Panc1 (cell line): ENCODE data around the gene SLC46A1. TPM values are rescaled to one million over a fixed set of nuclear protein-coding genes. Genes with fewer than 3 reads are reported as not detected.

Experiments
- ATAC-seq: fragments of 200-7000 bp; cut with Tn5 transposase; 2 replicates; pipeline ENCODE4 v1.9.1; 2020; ENCODE audit warnings: mild to moderate bottlenecking, moderate library complexity
- BruUV-seq: library from RNA; stranded (reverse); fragments of 400-500 nt; replicated peaks from 2 replicates; lab custom pipeline; 2021; lab: Mats Ljungman, UMichigan
- CTCF ChIA-PET: fragments of 300-600 bp; sonication (Branson Sonifier 250); formaldehyde crosslinking; loops from one replicate; lab custom pipeline; 2022; ENCODE audit warnings: antibody characterized with exemption; lab: Charles Lee
- POLR2A ChIA-PET: fragments of 300-600 bp; sonication (Branson Sonifier 250); formaldehyde crosslinking; loops from one replicate; lab custom pipeline; 2022; ENCODE audit warnings: antibody characterized with exemption; lab: Charles Lee
- DNase-seq: peaks from one replicate; pipeline ENCODE4 v3.0.0-alpha.2; 2010; ENCODE audit warnings: low read depth, low spot score
- H3K27ac ChIP-seq: 2 replicates; pipeline ENCODE4 v1.5.1; 2011; ENCODE audit warnings: mild to moderate bottlenecking, low read length, inconsistent platforms
- H3K27me3 ChIP-seq: fragments of 200-500 bp; sonication (Bioruptor generic); 2 replicates; pipeline ENCODE4 v1.6.0; 2014; ENCODE audit warnings: low read length, inconsistent platforms; ENCODE audit not compliant: control insufficient read depth, insufficient read depth
- H3K36me3 ChIP-seq: fragments of 200-500 bp; sonication (Bioruptor generic); 2 replicates; pipeline ENCODE4 v1.5.1; 2014; ENCODE audit warnings: inconsistent platforms, mild to moderate bottlenecking, low read length, moderate library complexity; ENCODE audit not compliant: control insufficient read depth, insufficient read depth
- H3K4me1 ChIP-seq: 2 replicates; pipeline ENCODE4 v1.5.1; 2011; ENCODE audit warnings: inconsistent platforms, mild to moderate bottlenecking, low read length, moderate library complexity; ENCODE audit not compliant: control insufficient read depth, insufficient read depth
- H3K4me3 ChIP-seq, 2 experiments: 2 replicates each; pipeline ENCODE4 v1.5.1; 2011 to 2012; ENCODE audit warnings: low read depth in 2 of 2, low read length in 2 of 2, mild to moderate bottlenecking in 2 of 2, inconsistent platforms in 1 of 2, moderate library complexity in 1 of 2
- H3K9me3 ChIP-seq: fragments of 200-500 bp; sonication (Bioruptor generic); 2 replicates; pipeline ENCODE4 v1.5.1; 2014; ENCODE audit warnings: low read depth, mild to moderate bottlenecking, inconsistent platforms, low read length, moderate library complexity; ENCODE audit not compliant: control insufficient read depth, insufficient read depth
- CTCF ChIP-seq: fragments of 450-650 bp; IDR thresholded peaks from 2 replicates; pipeline ENCODE4 v1.5.1; 2017; ENCODE audit warnings: mild to moderate bottlenecking
- POLR2AphosphoS5 ChIP-seq: IDR thresholded peaks from 2 replicates; pipeline ENCODE4 v1.6.1; 2012; ENCODE audit warnings: mild to moderate bottlenecking, low read depth, low read length, moderate library complexity
- SIN3A ChIP-seq: IDR thresholded peaks from 2 replicates; pipeline ENCODE4 v1.6.1; 2012; ENCODE audit warnings: low read depth, mild to moderate bottlenecking, low read length, moderate library complexity, borderline replicate concordance; ENCODE audit not compliant: insufficient read depth
- TCF7L2 ChIP-seq: IDR thresholded peaks from 2 replicates; pipeline ENCODE4 v1.6.1; 2011; ENCODE audit warnings: mild to moderate bottlenecking, low read depth, low read length, inconsistent platforms
- in situ Hi-C: cut with HindIII; loops from 2 replicates; pipeline ENCODE4 v1.10.0; 2016; ENCODE audit warnings: low sequenced_read_pairs, low pct_unique_long_range_greater_than_20kb
- intact Hi-C: fragments of 100-400 bp; cut with micrococcal nuclease; formaldehyde crosslinking; loops from one replicate; pipeline ENCODE4 v1.10.0; 2022; ENCODE audit not compliant: unreplicated experiment
- total RNA-seq: library from RNA; stranded (reverse); gene quantifications from one replicate; pipeline ENCODE4 v1.2.1, GENCODE V29; 2021; ENCODE audit not compliant: unreplicated experiment
- TF ChIP-seq, protein P1 (sequence below), 2 experiments: IDR thresholded peaks; 2 replicates each; pipeline ENCODE4 v1.6.1; 2011 to 2012; ENCODE audit warnings: low read depth in 2 of 2, control low read depth in 1 of 2, low read length in 1 of 2, mild to moderate bottlenecking in 1 of 2, moderate library complexity in 1 of 2; ENCODE audit not compliant: insufficient read depth in 1 of 2

The SLC46A1 gene
- total RNA-seq, 1 experiment from 2014 or later = 16.9 TPM

GRCh38 chr17:28416703-28417311, 10.8 kb upstream of the SLC46A1 start:
- no peak overlapping the region for H3K27ac ChIP-seq
- ChIA-PET POLR2A (interaction anchor here (0.6 kb wide), 1 partner anchor 126 kb away, joined by 5 read pairs; no protein-coding TSS in a partner anchor), CTCF (interaction anchor here (0.5 to 1.8 kb wide), 9 partner anchors 10 to 158 kb away, joined by 3 to 8 read pairs (median 4); no protein-coding TSS in a partner anchor)
- TF ChIP-seq SIN3A (no peak), POLR2AphosphoS5 (no peak), CTCF (peak; percentile 91), TCF7L2 (no peak)
- TF ChIP-seq, protein P1, sequence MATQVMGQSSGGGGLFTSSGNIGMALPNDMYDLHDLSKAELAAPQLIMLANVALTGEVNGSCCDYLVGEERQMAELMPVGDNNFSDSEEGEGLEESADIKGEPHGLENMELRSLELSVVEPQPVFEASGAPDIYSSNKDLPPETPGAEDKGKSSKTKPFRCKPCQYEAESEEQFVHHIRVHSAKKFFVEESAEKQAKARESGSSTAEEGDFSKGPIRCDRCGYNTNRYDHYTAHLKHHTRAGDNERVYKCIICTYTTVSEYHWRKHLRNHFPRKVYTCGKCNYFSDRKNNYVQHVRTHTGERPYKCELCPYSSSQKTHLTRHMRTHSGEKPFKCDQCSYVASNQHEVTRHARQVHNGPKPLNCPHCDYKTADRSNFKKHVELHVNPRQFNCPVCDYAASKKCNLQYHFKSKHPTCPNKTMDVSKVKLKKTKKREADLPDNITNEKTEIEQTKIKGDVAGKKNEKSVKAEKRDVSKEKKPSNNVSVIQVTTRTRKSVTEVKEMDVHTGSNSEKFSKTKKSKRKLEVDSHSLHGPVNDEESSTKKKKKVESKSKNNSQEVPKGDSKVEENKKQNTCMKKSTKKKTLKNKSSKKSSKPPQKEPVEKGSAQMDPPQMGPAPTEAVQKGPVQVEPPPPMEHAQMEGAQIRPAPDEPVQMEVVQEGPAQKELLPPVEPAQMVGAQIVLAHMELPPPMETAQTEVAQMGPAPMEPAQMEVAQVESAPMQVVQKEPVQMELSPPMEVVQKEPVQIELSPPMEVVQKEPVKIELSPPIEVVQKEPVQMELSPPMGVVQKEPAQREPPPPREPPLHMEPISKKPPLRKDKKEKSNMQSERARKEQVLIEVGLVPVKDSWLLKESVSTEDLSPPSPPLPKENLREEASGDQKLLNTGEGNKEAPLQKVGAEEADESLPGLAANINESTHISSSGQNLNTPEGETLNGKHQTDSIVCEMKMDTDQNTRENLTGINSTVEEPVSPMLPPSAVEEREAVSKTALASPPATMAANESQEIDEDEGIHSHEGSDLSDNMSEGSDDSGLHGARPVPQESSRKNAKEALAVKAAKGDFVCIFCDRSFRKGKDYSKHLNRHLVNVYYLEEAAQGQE (IDR thresholded peaks at IDR 0.05; ENCODE audit: insufficient read depth in 1 of 2, low read depth in 2 of 2, low read length in 1 of 2) = no peak
- DNase-seq = peak; percentile 54
- no peak overlapping the region for H3K4me3 ChIP-seq
- H3K27me3 ChIP-seq = no peaks in the 10 kb centered on the region
- in situ Hi-C loops = no loop called here
- no peaks in the 10 kb centered on the region for H3K36me3 ChIP-seq
- no peaks in the 10 kb centered on the region for H3K9me3 ChIP-seq
- no TSS peak for BruUV-seq
- H3K4me1 ChIP-seq = no peaks in the 10 kb centered on the region
- intact Hi-C loops = no loop called here
- ATAC-seq = peak; percentile 95

DNA sequence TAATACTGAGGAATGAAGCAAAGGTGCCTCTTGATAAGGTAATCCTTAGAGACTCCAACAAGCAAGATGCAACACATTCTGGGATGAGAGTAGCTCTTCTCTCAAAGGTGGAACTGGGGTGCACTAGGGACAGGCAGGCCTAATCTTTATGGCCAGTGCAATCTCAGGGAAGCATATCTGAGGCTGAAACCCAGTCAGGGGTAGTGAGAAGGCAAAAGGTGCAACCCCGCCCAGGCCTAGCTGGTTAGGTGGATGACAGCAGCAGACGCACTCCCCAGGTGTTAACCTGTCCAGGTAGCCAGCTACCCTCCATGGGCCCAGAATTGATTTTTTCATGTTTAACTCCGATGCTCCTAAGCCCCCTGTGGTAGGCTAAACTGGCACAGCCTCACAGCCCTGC, 9.9 kb upstream of the SLC46A1 start:
- in situ Hi-C loops = no loop called here
- ATAC-seq (no peak), DNase-seq (no peak)
- H3K9me3 ChIP-seq = no peaks in the 10 kb centered on the region
- H3K27me3 ChIP-seq = no peaks in the 10 kb centered on the region
- no peaks in the 10 kb centered on the region for H3K36me3 ChIP-seq
- ChIA-PET CTCF (interaction anchor here (0.6 to 1.8 kb wide), 3 partner anchors 11 to 135 kb away, joined by 3 to 8 read pairs (median 3); no protein-coding TSS in a partner anchor), POLR2A (interaction anchor here (0.7 kb wide), 1 partner anchor 14 kb away, joined by 4 read pairs; no protein-coding TSS in a partner anchor)
- no peaks in the 10 kb centered on the region for H3K4me1 ChIP-seq
- intact Hi-C loops = no loop called here
- H3K27ac ChIP-seq = no peak overlapping the region
- TF ChIP-seq, protein P1 (IDR thresholded peaks at IDR 0.05; ENCODE audit: insufficient read depth in 1 of 2, low read depth in 2 of 2, low read length in 1 of 2) = no peak
- no peak for TF ChIP-seq TCF7L2
- no peak for TF ChIP-seq CTCF
- TF ChIP-seq POLR2AphosphoS5 = no peak
- no peak overlapping the region for H3K4me3 ChIP-seq
- BruUV-seq = no TSS peak
